ENCODE measurements around the gene DGKI. TPM values are rescaled to one million over a fixed set of nuclear protein-coding genes. Genes with fewer than 3 reads are reported as not detected.
A peak's percentile ranks its signal among the peaks of the same experiment; 100 is the strongest.

The DGKI gene
- total RNA-seq, 1 experiment from 2014 or later, result not detected

GRCh38 chr7:137877027-137877675, 30.4 kb upstream of the DGKI start:
- Histone ChIP-seq H3K27ac (ENCODE audit: low read length) (no peak overlapping the region), H3K36me3 (ENCODE audit: control insufficient read depth, insufficient read depth, low read length) (no peaks in the 10 kb centered on the region), H3K9me3 (ENCODE audit: control insufficient read depth, insufficient read depth, low read depth, low read length) (no peaks in the 10 kb centered on the region), H3K4me3 (ENCODE audit: low read depth in 2 of 2, low read length in 2 of 2) (no peak overlapping the region), H3K4me1 (ENCODE audit: control insufficient read depth, insufficient read depth, low read length) (no peaks in the 10 kb centered on the region; the same call in 1 of the 2 replicates), H3K27me3 (ENCODE audit: control insufficient read depth, insufficient read depth, low read length) (no peaks in the 10 kb centered on the region)
- DNase-seq (ENCODE audit: low read depth, low spot score) (no peak), ATAC-seq (no peak)
- intact Hi-C loops (cut with micrococcal nuclease; ENCODE audit: unreplicated experiment) (no loop called here), in situ Hi-C loops (cut with HindIII; ENCODE audit: low pct_unique_long_range_greater_than_20kb, low sequenced_read_pairs) (no loop called here)
- BruUV-seq (replicated peaks), result TSS peak; percentile 32
- ChIA-PET POLR2A (no interaction called here), CTCF (no interaction called here)
- no peak for TF ChIP-seq TCF7L2 (IDR thresholded peaks at IDR 0.05; ENCODE audit: low read depth, low read length)
- TF ChIP-seq REST (IDR thresholded peaks at IDR 0.05; ENCODE audit: insufficient read depth in 1 of 2, low read depth in 2 of 2, low read length in 1 of 2), result no peak
- TF ChIP-seq POLR2AphosphoS5 (IDR thresholded peaks at IDR 0.05; ENCODE audit: low read depth, low read length), result no peak
- no peak for TF ChIP-seq SIN3A (IDR thresholded peaks at IDR 0.05; ENCODE audit: borderline replicate concordance, insufficient read depth, low read depth, low read length)
- no peak for TF ChIP-seq CTCF (IDR thresholded peaks at IDR 0.05)

- H3K27me3 ChIP-seq (ENCODE audit: control insufficient read depth, insufficient read depth, low read length), result no peaks in the 10 kb centered on the region
- H3K27ac ChIP-seq (ENCODE audit: low read length), result no peak overlapping the region
- ChIA-PET POLR2A (no interaction called here), CTCF (no interaction called here)
- no peak for TF ChIP-seq CTCF (IDR thresholded peaks at IDR 0.05)
- no peak for TF ChIP-seq REST (IDR thresholded peaks at IDR 0.05; ENCODE audit: insufficient read depth in 1 of 2, low read depth in 2 of 2, low read length in 1 of 2)
- no peak for TF ChIP-seq SIN3A (IDR thresholded peaks at IDR 0.05; ENCODE audit: borderline replicate concordance, insufficient read depth, low read depth, low read length)
- no peak for TF ChIP-seq TCF7L2 (IDR thresholded peaks at IDR 0.05; ENCODE audit: low read depth, low read length)
- TF ChIP-seq POLR2AphosphoS5 (IDR thresholded peaks at IDR 0.05; ENCODE audit: low read depth, low read length), result no peak
- DNase-seq (ENCODE audit: low read depth, low spot score) (no peak), ATAC-seq (no peak)
- no peaks in the 10 kb centered on the region for H3K9me3 ChIP-seq (ENCODE audit: control insufficient read depth, insufficient read depth, low read depth, low read length)
- intact Hi-C loops (cut with micrococcal nuclease; ENCODE audit: unreplicated experiment) (no loop called here), in situ Hi-C loops (cut with HindIII; ENCODE audit: low pct_unique_long_range_greater_than_20kb, low sequenced_read_pairs) (no loop called here)
- BruUV-seq (replicated peaks), result no TSS peak
- H3K4me1 ChIP-seq (ENCODE audit: control insufficient read depth, insufficient read depth, low read length), result no peaks in the 10 kb centered on the region; the same call in 1 of the 2 replicates
- H3K4me3 ChIP-seq (ENCODE audit: low read depth in 2 of 2, low read length in 2 of 2), result no peak overlapping the region
- H3K36me3 ChIP-seq (ENCODE audit: control insufficient read depth, insufficient read depth, low read length), result no peaks in the 10 kb centered on the region
These were observed 29.0 kb upstream of the DGKI start for GRCh38 chr7:137875746-137876145.
